Right atrium auricular region (tissue), 2 donors: ENCODE data around the gene SLC2A13. TPM values are rescaled to one million over a fixed set of nuclear protein-coding genes. Genes with fewer than 3 reads are reported as not detected.

Experiments used
- DNase-seq: peaks from one replicate; pipeline ENCODE4 v3.0.0-alpha.2; 2019; ENCODE audit warnings: low spot score
- H3K27ac ChIP-seq, 2 donors: fragments of 200-600 bp; sonication (generic); 1 replicate in 1 of 2; 2 replicates in 1 of 2; pipeline ENCODE4 v1.5.1; 2016 to 2019
- H3K27me3 ChIP-seq, 2 donors: fragments of 200-600 bp; sonication (generic); one replicate each; pipeline versions ENCODE4 v1.5.1 to v1.6.0; 2017 to 2019
- H3K36me3 ChIP-seq: fragments of 200-600 bp; sonication (generic); one replicate; pipeline ENCODE4 v1.5.1; 2016
- H3K4me1 ChIP-seq, 2 donors: fragments of 200-600 bp; sonication (generic); one replicate each; pipeline versions ENCODE4 v1.5.1 to v1.6.0; 2017 to 2019
- H3K4me3 ChIP-seq, 2 donors: fragments of 200-600 bp; sonication (generic); 1 replicate in 1 of 2; 2 replicates in 1 of 2; pipeline ENCODE4 v1.5.1; 2017 to 2019; ENCODE audit warnings: mild to moderate bottlenecking in 1 of 2, moderate library complexity in 1 of 2
- H3K9me3 ChIP-seq, 2 donors: fragments of 200-600 bp; sonication (generic); one replicate each; pipeline ENCODE4 v1.5.1; 2019
- total RNA-seq, 2 donors: library from RNA; depleted of rRNA; stranded (reverse); fragments of >200 nt; gene quantifications; one replicate each; pipeline ENCODE4 v1.1.0, GENCODE V29; 2016
- TF ChIP-seq, protein P1 (sequence below), 2 donors: fragments of 200-600 bp; sonication (generic); IDR thresholded peaks; one replicate each; pipeline ENCODE4 v1.5.1; 2019; ENCODE audit warnings: antibody characterized with exemption in 2 of 2

The SLC2A13 gene
- total RNA-seq, 2 donors from 2014 or later: 8.8 to 14.6 TPM

- no peak overlapping the region for H3K4me3 ChIP-seq
- TF ChIP-seq, protein P1, sequence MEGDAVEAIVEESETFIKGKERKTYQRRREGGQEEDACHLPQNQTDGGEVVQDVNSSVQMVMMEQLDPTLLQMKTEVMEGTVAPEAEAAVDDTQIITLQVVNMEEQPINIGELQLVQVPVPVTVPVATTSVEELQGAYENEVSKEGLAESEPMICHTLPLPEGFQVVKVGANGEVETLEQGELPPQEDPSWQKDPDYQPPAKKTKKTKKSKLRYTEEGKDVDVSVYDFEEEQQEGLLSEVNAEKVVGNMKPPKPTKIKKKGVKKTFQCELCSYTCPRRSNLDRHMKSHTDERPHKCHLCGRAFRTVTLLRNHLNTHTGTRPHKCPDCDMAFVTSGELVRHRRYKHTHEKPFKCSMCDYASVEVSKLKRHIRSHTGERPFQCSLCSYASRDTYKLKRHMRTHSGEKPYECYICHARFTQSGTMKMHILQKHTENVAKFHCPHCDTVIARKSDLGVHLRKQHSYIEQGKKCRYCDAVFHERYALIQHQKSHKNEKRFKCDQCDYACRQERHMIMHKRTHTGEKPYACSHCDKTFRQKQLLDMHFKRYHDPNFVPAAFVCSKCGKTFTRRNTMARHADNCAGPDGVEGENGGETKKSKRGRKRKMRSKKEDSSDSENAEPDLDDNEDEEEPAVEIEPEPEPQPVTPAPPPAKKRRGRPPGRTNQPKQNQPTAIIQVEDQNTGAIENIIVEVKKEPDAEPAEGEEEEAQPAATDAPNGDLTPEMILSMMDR (IDR thresholded peaks at IDR 0.05): no peak
- no peaks in the 10 kb centered on the region for H3K36me3 ChIP-seq
- H3K27ac ChIP-seq: no peak overlapping the region
- H3K27me3 ChIP-seq: no peaks in the 10 kb centered on the region
- H3K4me1 ChIP-seq: peaks cover 0 to 26% of the 10 kb centered on the region in 2 donors
- DNase-seq: no peak
- H3K9me3 ChIP-seq: no peaks in the 10 kb centered on the region
These were observed 90.5 kb downstream of the SLC2A13 start for GRCh38 chr12:40015345-40015744.

DNA sequence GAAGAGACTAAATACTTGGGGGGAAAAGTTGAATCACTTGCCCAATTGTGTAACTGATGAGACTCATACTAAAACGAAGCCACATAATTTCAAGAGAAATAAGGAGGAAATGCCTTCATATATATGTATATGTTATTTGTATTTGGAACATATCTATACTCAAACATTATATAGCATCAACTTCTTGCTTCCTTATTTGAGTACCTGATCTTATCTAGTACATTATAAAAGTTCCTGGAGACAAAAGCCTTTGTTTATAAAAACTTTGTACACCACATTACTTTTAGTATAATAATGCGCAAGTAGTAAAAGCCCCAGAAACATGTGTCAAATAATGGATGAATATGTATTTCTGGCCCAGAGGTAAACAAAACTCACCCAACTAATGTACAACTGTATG lies 92.0 kb downstream of the SLC2A13 start:
- Histone ChIP-seq H3K9me3 (no peaks in the 10 kb centered on the region), H3K27me3 (no peaks in the 10 kb centered on the region), H3K4me1 (peaks cover 0 to 26% of the 10 kb centered on the region in 2 donors), H3K36me3 (no peaks in the 10 kb centered on the region), H3K4me3 (no peak overlapping the region), H3K27ac (no peak overlapping the region)
- DNase-seq: no peak
- TF ChIP-seq, protein P1 (IDR thresholded peaks at IDR 0.05): no peak

DNA sequence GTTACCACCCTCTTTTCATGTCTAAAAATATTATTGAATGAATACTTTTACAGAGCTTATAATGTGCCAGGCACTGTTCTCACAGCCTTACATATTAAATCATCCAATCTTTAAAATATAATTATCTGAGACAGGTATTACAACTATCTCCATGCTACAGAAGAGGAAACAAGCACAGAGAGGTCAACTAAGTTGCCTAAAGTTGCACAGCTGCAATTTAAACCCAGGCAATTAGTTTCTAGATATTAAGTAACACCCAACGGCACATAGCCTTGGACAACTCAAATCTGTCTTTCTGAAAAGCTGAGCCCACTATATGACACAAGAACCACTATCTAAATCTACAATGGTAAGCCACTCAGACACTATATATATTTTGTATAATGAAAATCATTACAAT lies 92.6 kb downstream of the SLC2A13 start:
- DNase-seq: no peak
- H3K27ac ChIP-seq: peak overlapping the region in 1 of 2 donors; percentile 44
- no peaks in the 10 kb centered on the region for H3K27me3 ChIP-seq
- no peak overlapping the region for H3K4me3 ChIP-seq
- no peaks in the 10 kb centered on the region for H3K9me3 ChIP-seq
- peaks cover 0 to 26% of the 10 kb centered on the region in 2 donors for H3K4me1 ChIP-seq
- TF ChIP-seq, protein P1 (IDR thresholded peaks at IDR 0.05): no peak
- H3K36me3 ChIP-seq: no peaks in the 10 kb centered on the region

DNA sequence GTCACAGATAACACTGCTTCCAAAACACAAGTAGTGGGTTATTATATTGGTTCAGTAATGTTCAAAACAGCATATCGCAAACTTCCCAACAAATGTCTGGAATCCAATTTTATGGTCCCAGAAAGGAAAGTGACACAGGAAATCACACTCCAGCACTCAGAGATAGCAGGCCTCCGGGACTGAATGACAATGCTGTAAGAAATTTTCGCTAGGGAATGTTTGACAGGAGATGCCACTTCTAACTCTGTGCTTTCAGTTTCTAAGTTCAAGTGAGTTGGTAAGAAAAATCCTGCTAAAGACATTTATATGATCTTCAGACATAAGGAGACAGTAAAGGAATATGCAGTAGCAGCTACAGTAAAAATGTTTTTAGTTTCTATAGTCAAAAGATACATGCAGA lies 93.2 kb downstream of the SLC2A13 start:
- H3K27ac ChIP-seq: peak overlapping the region in 1 of 2 donors; percentile 44
- no peak for DNase-seq
- no peaks in the 10 kb centered on the region for H3K36me3 ChIP-seq
- H3K4me3 ChIP-seq: no peak overlapping the region
- TF ChIP-seq, protein P1 (IDR thresholded peaks at IDR 0.05): no peak
- H3K27me3 ChIP-seq: no peaks in the 10 kb centered on the region
- peaks cover 0 to 26% of the 10 kb centered on the region in 2 donors for H3K4me1 ChIP-seq
- H3K9me3 ChIP-seq: no peaks in the 10 kb centered on the region

DNA sequence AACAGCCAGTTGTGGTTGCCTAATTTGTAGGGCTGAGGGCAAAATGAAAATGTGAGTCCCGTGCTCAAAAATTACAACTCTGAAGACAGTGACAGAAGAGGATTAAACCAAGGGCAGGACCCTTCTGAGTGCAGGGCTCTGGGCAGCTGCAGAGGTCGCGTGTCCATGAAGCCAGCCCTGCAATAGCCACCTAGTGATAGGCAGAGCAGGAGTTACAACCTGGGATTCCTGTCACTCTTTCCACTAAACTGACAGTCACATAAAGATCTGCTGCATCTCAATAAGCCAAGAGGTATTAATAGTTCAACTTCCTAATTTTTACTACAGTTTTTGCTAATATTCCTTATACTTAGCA lies 94.1 kb downstream of the SLC2A13 start:
- Histone ChIP-seq H3K9me3 (no peaks in the 10 kb centered on the region), H3K27ac (peak overlapping the region; percentile 23 to 45), H3K4me1 (peaks cover 0 to 18% of the 10 kb centered on the region in 2 donors), H3K4me3 (peak overlapping the region; percentile 11 to 39), H3K36me3 (no peaks in the 10 kb centered on the region), H3K27me3 (no peaks in the 10 kb centered on the region)
- TF ChIP-seq, protein P1 (IDR thresholded peaks at IDR 0.05): no peak
- DNase-seq: no peak
